GM12878 (cell line): ENCODE results near the gene RASSF10. TPM values are rescaled to one million over a fixed set of nuclear protein-coding genes. Genes with fewer than 3 reads are reported as not detected.
A peak's percentile ranks its signal among the peaks of the same experiment; 100 is the strongest.

Source experiments
- ATAC-seq: fragments of 200-7000 bp; cut with Tn5 transposase; 3 replicates; pipeline ENCODE4 v1.9.1; 2020; ENCODE audit warnings: mild to moderate bottlenecking, moderate library complexity
- BruUV-seq: library from RNA; stranded (reverse); fragments of 400-500 nt; replicated peaks from 2 replicates; lab custom pipeline; 2021; lab: Mats Ljungman, UMichigan
- CTCF ChIA-PET: fragments of 300-600 bp; sonication (Branson Sonifier 250); formaldehyde crosslinking; extraction: SDS; loops from one replicate; lab custom pipeline; 2021; ENCODE audit warnings: inconsistent platforms; lab: Yijun Ruan, JAX
- POLR2A ChIA-PET: fragments of 350-600 bp; formaldehyde crosslinking; extraction: SDS; loops from one replicate; lab custom pipeline; 2021; ENCODE audit warnings: inconsistent platforms; lab: Charles Lee
- RAD21 ChIA-PET: fragments of 300-600 bp; sonication (Branson Sonifier 250); formaldehyde crosslinking; loops from one replicate; lab custom pipeline; 2023; ENCODE audit warnings: antibody characterized with exemption; ENCODE audit not compliant: unreplicated experiment; lab: Charles Lee
- SMC1A ChIA-PET: fragments of 300-600 bp; sonication (Branson Sonifier 250); formaldehyde crosslinking; loops from one replicate; lab custom pipeline; 2023; ENCODE audit not compliant: unreplicated experiment, uncharacterized antibody; lab: Charles Lee
- DNase-seq: peaks from one replicate; pipeline ENCODE4 v3.0.0-alpha.2; 2011; ENCODE audit warnings: low read depth, low spot score
- FAIRE-seq: peaks from 3 replicates; lab custom pipeline; 2011; peaks lifted over from hg19 to GRCh38; lab: Jason Lieb, UNC
- H2AFZ ChIP-seq: 2 replicates; pipeline ENCODE4 v1.6.0; 2011; ENCODE audit warnings: low read depth, low read length, control low read depth; ENCODE audit not compliant: control insufficient read depth
- H3K27ac ChIP-seq: 2 replicates; pipeline ENCODE4 v1.5.1; 2011; ENCODE audit warnings: control low read depth; ENCODE audit not compliant: control insufficient read depth, insufficient read depth
- H3K27me3 ChIP-seq, 2 experiments: replicated peaks in 1 of 2; 2 replicates each; pipeline versions ENCODE4 v1.6.0 to v1.6.1; 2011; ENCODE audit warnings: low read length in 1 of 2; ENCODE audit not compliant: control insufficient read depth in 2 of 2, insufficient read depth in 2 of 2
- H3K36me3 ChIP-seq, 2 experiments: 2 replicates each; pipeline ENCODE4 v1.5.1; 2011; ENCODE audit warnings: low read length in 1 of 2; ENCODE audit not compliant: control insufficient read depth in 2 of 2, insufficient read depth in 2 of 2
- H3K4me1 ChIP-seq: 2 replicates; pipeline ENCODE4 v1.6.1; 2011; ENCODE audit warnings: mild to moderate bottlenecking, low read length, moderate library complexity, mixed read lengths; ENCODE audit not compliant: control insufficient read depth, insufficient read depth
- H3K4me2 ChIP-seq: 2 replicates; pipeline ENCODE4 v1.6.0; 2011; ENCODE audit warnings: control low read depth; ENCODE audit not compliant: control insufficient read depth, insufficient read depth
- H3K4me3 ChIP-seq: fragments of 200-600 bp; sonication (generic); 2 replicates; pipeline ENCODE4 v1.5.1; 2016
- H3K79me2 ChIP-seq: 2 replicates; pipeline ENCODE4 v1.6.0; 2011; ENCODE audit warnings: low read length; ENCODE audit not compliant: control insufficient read depth, insufficient read depth
- H3K9ac ChIP-seq: 2 replicates; pipeline ENCODE4 v1.8.0; 2011; ENCODE audit warnings: low read length, control low read depth, mixed read lengths; ENCODE audit not compliant: control insufficient read depth, insufficient read depth
- H3K9me3 ChIP-seq: replicated peaks from 3 replicates; pipeline ENCODE4 v1.5.1; 2011; ENCODE audit warnings: mild to moderate bottlenecking, low read length; ENCODE audit not compliant: control insufficient read depth, insufficient read depth
- H4K20me1 ChIP-seq: 2 replicates; pipeline ENCODE4 v1.6.0; 2011; ENCODE audit not compliant: control insufficient read depth, insufficient read depth
- BCLAF1 ChIP-seq: fragments of 450-650 bp; IDR thresholded peaks from 2 replicates; pipeline ENCODE4 v1.6.1; 2017; ENCODE audit warnings: antibody characterized with exemption, mild to moderate bottlenecking, moderate library complexity
- CBX3 ChIP-seq: fragments of 200-600 bp; sonication (generic); IDR thresholded peaks from 2 replicates; pipeline ENCODE4 v1.6.1; 2016; ENCODE audit warnings: low read depth, borderline replicate concordance
- ESRRA ChIP-seq: IDR thresholded peaks from 2 replicates; pipeline ENCODE4 v1.6.1; 2012; ENCODE audit warnings: mild to moderate bottlenecking, low read length, improper control_type of control experiment
- ETV6 ChIP-seq, 2 experiments: fragments of 450-650 bp in 1 of 2; IDR thresholded peaks in 1 of 2; conservative IDR thresholded peaks in 1 of 2; 2 replicates each; pipeline ENCODE4 v1.6.1; 2014; ENCODE audit warnings: antibody characterized with exemption in 1 of 2, borderline replicate concordance in 1 of 2, low read depth in 1 of 2, mild to moderate bottlenecking in 1 of 2, moderate library complexity in 1 of 2
- IKZF1 ChIP-seq: fragments of 450-650 bp; conservative IDR thresholded peaks from 2 replicates; pipeline ENCODE4 v1.6.1; 2017; ENCODE audit warnings: antibody characterized with exemption, mild to moderate bottlenecking
- NKRF ChIP-seq: fragments of 450-650 bp; conservative IDR thresholded peaks from 2 replicates; pipeline ENCODE4 v1.6.1; 2017; ENCODE audit warnings: mild to moderate bottlenecking, moderate library complexity
- NR2F1 ChIP-seq: fragments of 450-650 bp; conservative IDR thresholded peaks from 2 replicates; pipeline ENCODE4 v1.6.1; 2017; ENCODE audit warnings: mild to moderate bottlenecking
- PBX3 ChIP-seq: IDR thresholded peaks from 2 replicates; pipeline ENCODE4 v1.6.1; 2011; ENCODE audit warnings: mild to moderate bottlenecking, low read depth, low read length, moderate library complexity; ENCODE audit not compliant: insufficient replicate concordance
- ZNF24 ChIP-seq: fragments of 450-650 bp; IDR thresholded peaks from 2 replicates; pipeline ENCODE4 v1.6.1; 2017; ENCODE audit warnings: antibody characterized with exemption, mild to moderate bottlenecking
- WGBS: methylation state at CpG from one replicate; pipeline ENCODE4 v1.1.6; 2016; ENCODE audit warnings: low lambda C conversion rate; ENCODE audit not compliant: insufficient replicate concordance, insufficient coverage; ENCODE audit errors: missing lambda C conversion rate; 5-methylcytosine and 5-hydroxymethylcytosine counted together
- in situ Hi-C: fragments of 300-500 bp; cut with MboI; formaldehyde crosslinking; loops from 9 replicates; pipeline ENCODE4 v1.14.3; 2018; ENCODE audit warnings: mixed read lengths
- intact Hi-C: fragments of 100-400 bp; cut with micrococcal nuclease; formaldehyde crosslinking; loops from one replicate; pipeline ENCODE4 v1.14.2; 2022; ENCODE audit not compliant: unreplicated experiment
- polyA plus RNA-seq, 11 experiments: library from polyadenylated mRNA; depleted of rRNA in 4 of 11; unstranded in 6 of 11; stranded (reverse) in 5 of 11; fragments of >200 nt; fragmentation: Nextera tagmentation in 4 of 11; fragmentation: Illumina TruSeq in 1 of 11; extraction: Ambion mirVana in 4 of 11; extraction: Trizol in 1 of 11; gene quantifications; 1 replicate in 1 of 11; 2 replicates in 10 of 11; pipeline versions ENCODE4 v1.2.1 to v1.2.3, GENCODE V29; 2011 to 2016; ENCODE audit warnings: inconsistent platforms in 2 of 11, missing spikeins in 2 of 11, low read depth in 1 of 11
- total RNA-seq, 4 experiments: library from RNA; depleted of rRNA in 3 of 4; stranded (reverse); fragments of >200 nt in 3 of 4; fragmentation: Illumina TruSeq in 1 of 4; extraction: Trizol in 1 of 4; gene quantifications; 2 replicates each; pipeline versions ENCODE4 v1.2.1 to v1.2.3, GENCODE V29; 2013 to 2021

The RASSF10 gene
- total and polyA plus RNA-seq, 10 of the 15 experiments (the other 5 are each of a cell fraction or from before 2014, with no cell fraction given), result 0.03 to 0.23 (median 0.09) TPM; not detected in 6

GRCh38 chr11:13033760-13034533, 24.8 kb downstream of the RASSF10 start:
- CTCF ChIA-PET, result interaction anchor here (1.4 to 1.6 kb wide), 3 partner anchors 12 to 70 kb away, joined by 3 to 5 read pairs (median 4); no protein-coding TSS in a partner anchor
- BruUV-seq, result no TSS peak
- peak; percentile 80 for ATAC-seq

GRCh38 chr11:13035711-13036110, 26.6 kb downstream of the RASSF10 start:
- ChIA-PET CTCF (interaction anchor here (1.5 to 1.9 kb wide), 3 partner anchors 9 to 116 kb away, joined by 3 to 5 read pairs (median 4); no protein-coding TSS in a partner anchor), RAD21 (no interaction called here), POLR2A (no interaction called here), SMC1A (interaction anchor here (1.6 to 1.8 kb wide), 2 partner anchors 12 to 55 kb away, joined by 3 read pairs; no protein-coding TSS in a partner anchor)
- no peaks in the 10 kb centered on the region for H3K9me3 ChIP-seq
- ATAC-seq (no peak), DNase-seq (no peak), FAIRE-seq (no peak)
- no peak overlapping the region for H2AFZ ChIP-seq
- no peak overlapping the region for H3K27ac ChIP-seq
- no peaks in the 10 kb centered on the region for H4K20me1 ChIP-seq
- no peaks in the 10 kb centered on the region; a peak in 2 of 4 replicates for H3K27me3 ChIP-seq
- no peaks in the 10 kb centered on the region for H3K4me1 ChIP-seq
- H3K79me2 ChIP-seq, result no peaks in the 10 kb centered on the region
- no peak overlapping the region for H3K4me3 ChIP-seq
- no TSS peak for BruUV-seq
- intact Hi-C loops (no loop called here), in situ Hi-C loops (no loop called here)
- 68% methylated on average over 4 of the region's 4 CpGs for WGBS
- no peaks in the 10 kb centered on the region for H3K36me3 ChIP-seq
- no peak overlapping the region for H3K4me2 ChIP-seq
- no peak overlapping the region for H3K9ac ChIP-seq
- TF ChIP-seq NKRF (no peak), PBX3 (no peak), CBX3 (no peak), ETV6 (conservative IDR thresholded peaks at IDR 0.05 in 1 of 2, IDR thresholded peaks at IDR 0.05 in 1 of 2; ENCODE audit: borderline replicate concordance in 1 of 2, low read depth in 1 of 2) (no peak), ESRRA (no peak), BCLAF1 (no peak)

More at GRCh38 chr11:13033760-13034533, 24.8 kb downstream of the RASSF10 start:
- Histone ChIP-seq H3K9me3 (no peaks in the 10 kb centered on the region), H2AFZ (no peak overlapping the region), H3K9ac (no peak overlapping the region), H3K4me3 (no peak overlapping the region), H3K4me1 (no peaks in the 10 kb centered on the region), H3K27me3 (no peaks in the 10 kb centered on the region; a peak in 2 of 4 replicates), H4K20me1 (no peaks in the 10 kb centered on the region), H3K79me2 (no peaks in the 10 kb centered on the region), H3K4me2 (no peak overlapping the region), H3K36me3 (no peaks in the 10 kb centered on the region), H3K27ac (no peak overlapping the region)
- intact Hi-C loops (loop anchor here (1.0 kb wide), 1 partner anchor 37 kb away; no protein-coding TSS in a partner anchor), in situ Hi-C loops (no loop called here)
- DNase-seq (no peak), FAIRE-seq (no peak)
- POLR2A ChIA-PET, result interaction anchor here (0.6 kb wide), 1 partner anchor 21 kb away, joined by 4 read pairs; no protein-coding TSS in a partner anchor
- TF ChIP-seq ZNF24 (no peak), NR2F1 (peak; percentile 85), IKZF1 (peak; percentile 37)
- SMC1A ChIA-PET, result interaction anchor here (0.7 to 1.8 kb wide), 7 partner anchors 10 to 119 kb away, joined by 3 to 12 read pairs (median 3); no protein-coding TSS in a partner anchor
- RAD21 ChIA-PET, result interaction anchor here (0.6 to 2.3 kb wide), 2 partner anchors 11 to 22 kb away, joined by 3 to 5 read pairs; no protein-coding TSS in a partner anchor
- WGBS, result 41% methylated on average over 4 of the region's 4 CpGs
